GM20000 (cell line): ENCODE measurements around the gene ZNF544.
A peak's percentile ranks its signal among the peaks of the same experiment; 100 is the strongest.

Source experiments
- DNase-seq: peaks from one replicate; pipeline ENCODE4 v3.0.0; 2012; ENCODE audit warnings: low spot score
- TF ChIP-seq, protein P1 (sequence below): IDR thresholded peaks from 2 replicates; pipeline ENCODE4 v1.5.1; 2012; ENCODE audit warnings: mild to moderate bottlenecking, control low read depth; ENCODE audit errors: extremely low read depth, missing control alignments

Gene ZNF544

GRCh38 chr19:58294743-58295374 is 66.1 kb downstream of the ZNF544 start:
- TF ChIP-seq, protein P1, sequence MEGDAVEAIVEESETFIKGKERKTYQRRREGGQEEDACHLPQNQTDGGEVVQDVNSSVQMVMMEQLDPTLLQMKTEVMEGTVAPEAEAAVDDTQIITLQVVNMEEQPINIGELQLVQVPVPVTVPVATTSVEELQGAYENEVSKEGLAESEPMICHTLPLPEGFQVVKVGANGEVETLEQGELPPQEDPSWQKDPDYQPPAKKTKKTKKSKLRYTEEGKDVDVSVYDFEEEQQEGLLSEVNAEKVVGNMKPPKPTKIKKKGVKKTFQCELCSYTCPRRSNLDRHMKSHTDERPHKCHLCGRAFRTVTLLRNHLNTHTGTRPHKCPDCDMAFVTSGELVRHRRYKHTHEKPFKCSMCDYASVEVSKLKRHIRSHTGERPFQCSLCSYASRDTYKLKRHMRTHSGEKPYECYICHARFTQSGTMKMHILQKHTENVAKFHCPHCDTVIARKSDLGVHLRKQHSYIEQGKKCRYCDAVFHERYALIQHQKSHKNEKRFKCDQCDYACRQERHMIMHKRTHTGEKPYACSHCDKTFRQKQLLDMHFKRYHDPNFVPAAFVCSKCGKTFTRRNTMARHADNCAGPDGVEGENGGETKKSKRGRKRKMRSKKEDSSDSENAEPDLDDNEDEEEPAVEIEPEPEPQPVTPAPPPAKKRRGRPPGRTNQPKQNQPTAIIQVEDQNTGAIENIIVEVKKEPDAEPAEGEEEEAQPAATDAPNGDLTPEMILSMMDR = no peak

GRCh38 chr19:58296104-58296503 is 67.4 kb downstream of the ZNF544 start:
- DNase-seq = no peak
- TF ChIP-seq, protein P1 = no peak

More at GRCh38 chr19:58294743-58295374, 66.1 kb downstream of the ZNF544 start:
- DNase-seq = no peak

- no peak for DNase-seq
- TF ChIP-seq, protein P1 = no peak
Measured at GRCh38 chr19:58300620-58301019, 71.9 kb downstream of the ZNF544 start.

DNA sequence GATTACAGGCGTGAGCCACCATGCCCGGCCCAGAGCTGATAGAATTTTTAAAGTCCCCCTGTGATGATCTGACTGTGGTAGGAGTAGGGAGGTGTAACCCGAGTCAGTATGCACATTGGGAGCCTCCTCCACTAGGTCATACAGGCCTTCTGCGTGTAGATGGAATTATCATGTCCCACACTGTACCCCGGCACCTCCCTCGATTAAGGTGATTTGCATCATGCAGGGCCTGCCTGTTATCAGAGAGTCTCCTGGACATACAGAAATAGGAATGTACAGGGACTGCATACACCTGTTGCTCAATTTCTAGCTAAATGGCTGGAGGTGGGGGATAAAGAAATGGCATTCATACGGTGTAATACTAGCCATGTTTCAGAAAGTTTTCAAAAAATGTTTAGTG is 75.5 kb downstream of the ZNF544 start:
- DNase-seq = no peak
- TF ChIP-seq, protein P1 = no peak

GRCh38 chr19:58304748-58305064 is 76.0 kb downstream of the ZNF544 start:
- TF ChIP-seq, protein P1 = no peak
- DNase-seq = no peak

- peak; percentile 94 for DNase-seq
- TF ChIP-seq, protein P1 = no peak
Measured at GRCh38 chr19:58305065-58305931, 76.6 kb downstream of the ZNF544 start, which contains the start of gene ERVK3-1. TSS of gene ERVK3-1 (plus strand) at chr19:58305377. CDS start at chr19:58312169, 6,792 bp downstream.

DNA sequence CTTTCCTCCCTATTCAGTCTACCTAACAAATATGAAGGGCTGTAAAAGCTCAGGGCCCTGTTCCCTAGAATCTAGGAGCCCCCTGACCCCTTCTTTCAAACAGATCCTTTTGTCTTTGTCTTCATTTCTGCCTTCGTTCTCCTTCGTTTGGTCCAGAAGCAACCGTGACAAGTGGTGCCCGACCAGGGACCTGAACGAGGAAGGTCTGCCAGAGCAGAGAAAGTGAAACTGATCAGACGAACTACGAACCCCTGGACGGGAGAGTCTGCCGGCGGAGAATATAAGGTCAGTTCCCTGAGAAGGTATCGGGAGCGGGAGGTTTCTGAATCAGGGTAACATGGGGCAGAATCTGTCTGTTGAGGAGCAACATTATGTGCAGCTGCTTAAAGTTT is 77.2 kb downstream of the ZNF544 start:
- TF ChIP-seq, protein P1 = no peak
- DNase-seq = peak; percentile 50
